ENCODE data around the gene NHERF1. TPM values are rescaled to one million over a fixed set of nuclear protein-coding genes. Genes with fewer than 3 reads are reported as not detected.

The NHERF1 gene
- total and polyA plus RNA-seq, 2 of the 8 experiments (the other 6 are each of a cell fraction or from before 2014, with no cell fraction given) = 92.9 to 99.2 TPM

DNA sequence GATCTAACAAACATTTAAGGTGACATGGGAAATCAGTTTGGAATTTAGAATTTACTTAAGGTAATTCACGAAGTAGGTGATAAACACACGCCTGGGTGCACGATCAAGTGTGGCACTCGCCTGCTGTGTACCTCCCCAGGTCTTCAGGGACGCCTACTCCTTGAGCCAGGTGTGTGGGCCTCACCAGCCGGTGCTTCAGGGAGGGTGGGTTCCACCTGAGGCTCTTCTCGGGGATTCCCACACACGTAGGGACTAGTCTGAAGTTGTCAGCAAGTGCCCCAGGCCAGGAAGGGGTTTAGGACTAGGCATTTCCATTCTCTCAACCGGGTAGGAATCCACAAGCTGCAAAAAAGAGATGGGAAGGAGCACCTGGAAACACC is 37.5 kb downstream of the NHERF1 start (continued):
- TF ChIP-seq, protein P1, sequence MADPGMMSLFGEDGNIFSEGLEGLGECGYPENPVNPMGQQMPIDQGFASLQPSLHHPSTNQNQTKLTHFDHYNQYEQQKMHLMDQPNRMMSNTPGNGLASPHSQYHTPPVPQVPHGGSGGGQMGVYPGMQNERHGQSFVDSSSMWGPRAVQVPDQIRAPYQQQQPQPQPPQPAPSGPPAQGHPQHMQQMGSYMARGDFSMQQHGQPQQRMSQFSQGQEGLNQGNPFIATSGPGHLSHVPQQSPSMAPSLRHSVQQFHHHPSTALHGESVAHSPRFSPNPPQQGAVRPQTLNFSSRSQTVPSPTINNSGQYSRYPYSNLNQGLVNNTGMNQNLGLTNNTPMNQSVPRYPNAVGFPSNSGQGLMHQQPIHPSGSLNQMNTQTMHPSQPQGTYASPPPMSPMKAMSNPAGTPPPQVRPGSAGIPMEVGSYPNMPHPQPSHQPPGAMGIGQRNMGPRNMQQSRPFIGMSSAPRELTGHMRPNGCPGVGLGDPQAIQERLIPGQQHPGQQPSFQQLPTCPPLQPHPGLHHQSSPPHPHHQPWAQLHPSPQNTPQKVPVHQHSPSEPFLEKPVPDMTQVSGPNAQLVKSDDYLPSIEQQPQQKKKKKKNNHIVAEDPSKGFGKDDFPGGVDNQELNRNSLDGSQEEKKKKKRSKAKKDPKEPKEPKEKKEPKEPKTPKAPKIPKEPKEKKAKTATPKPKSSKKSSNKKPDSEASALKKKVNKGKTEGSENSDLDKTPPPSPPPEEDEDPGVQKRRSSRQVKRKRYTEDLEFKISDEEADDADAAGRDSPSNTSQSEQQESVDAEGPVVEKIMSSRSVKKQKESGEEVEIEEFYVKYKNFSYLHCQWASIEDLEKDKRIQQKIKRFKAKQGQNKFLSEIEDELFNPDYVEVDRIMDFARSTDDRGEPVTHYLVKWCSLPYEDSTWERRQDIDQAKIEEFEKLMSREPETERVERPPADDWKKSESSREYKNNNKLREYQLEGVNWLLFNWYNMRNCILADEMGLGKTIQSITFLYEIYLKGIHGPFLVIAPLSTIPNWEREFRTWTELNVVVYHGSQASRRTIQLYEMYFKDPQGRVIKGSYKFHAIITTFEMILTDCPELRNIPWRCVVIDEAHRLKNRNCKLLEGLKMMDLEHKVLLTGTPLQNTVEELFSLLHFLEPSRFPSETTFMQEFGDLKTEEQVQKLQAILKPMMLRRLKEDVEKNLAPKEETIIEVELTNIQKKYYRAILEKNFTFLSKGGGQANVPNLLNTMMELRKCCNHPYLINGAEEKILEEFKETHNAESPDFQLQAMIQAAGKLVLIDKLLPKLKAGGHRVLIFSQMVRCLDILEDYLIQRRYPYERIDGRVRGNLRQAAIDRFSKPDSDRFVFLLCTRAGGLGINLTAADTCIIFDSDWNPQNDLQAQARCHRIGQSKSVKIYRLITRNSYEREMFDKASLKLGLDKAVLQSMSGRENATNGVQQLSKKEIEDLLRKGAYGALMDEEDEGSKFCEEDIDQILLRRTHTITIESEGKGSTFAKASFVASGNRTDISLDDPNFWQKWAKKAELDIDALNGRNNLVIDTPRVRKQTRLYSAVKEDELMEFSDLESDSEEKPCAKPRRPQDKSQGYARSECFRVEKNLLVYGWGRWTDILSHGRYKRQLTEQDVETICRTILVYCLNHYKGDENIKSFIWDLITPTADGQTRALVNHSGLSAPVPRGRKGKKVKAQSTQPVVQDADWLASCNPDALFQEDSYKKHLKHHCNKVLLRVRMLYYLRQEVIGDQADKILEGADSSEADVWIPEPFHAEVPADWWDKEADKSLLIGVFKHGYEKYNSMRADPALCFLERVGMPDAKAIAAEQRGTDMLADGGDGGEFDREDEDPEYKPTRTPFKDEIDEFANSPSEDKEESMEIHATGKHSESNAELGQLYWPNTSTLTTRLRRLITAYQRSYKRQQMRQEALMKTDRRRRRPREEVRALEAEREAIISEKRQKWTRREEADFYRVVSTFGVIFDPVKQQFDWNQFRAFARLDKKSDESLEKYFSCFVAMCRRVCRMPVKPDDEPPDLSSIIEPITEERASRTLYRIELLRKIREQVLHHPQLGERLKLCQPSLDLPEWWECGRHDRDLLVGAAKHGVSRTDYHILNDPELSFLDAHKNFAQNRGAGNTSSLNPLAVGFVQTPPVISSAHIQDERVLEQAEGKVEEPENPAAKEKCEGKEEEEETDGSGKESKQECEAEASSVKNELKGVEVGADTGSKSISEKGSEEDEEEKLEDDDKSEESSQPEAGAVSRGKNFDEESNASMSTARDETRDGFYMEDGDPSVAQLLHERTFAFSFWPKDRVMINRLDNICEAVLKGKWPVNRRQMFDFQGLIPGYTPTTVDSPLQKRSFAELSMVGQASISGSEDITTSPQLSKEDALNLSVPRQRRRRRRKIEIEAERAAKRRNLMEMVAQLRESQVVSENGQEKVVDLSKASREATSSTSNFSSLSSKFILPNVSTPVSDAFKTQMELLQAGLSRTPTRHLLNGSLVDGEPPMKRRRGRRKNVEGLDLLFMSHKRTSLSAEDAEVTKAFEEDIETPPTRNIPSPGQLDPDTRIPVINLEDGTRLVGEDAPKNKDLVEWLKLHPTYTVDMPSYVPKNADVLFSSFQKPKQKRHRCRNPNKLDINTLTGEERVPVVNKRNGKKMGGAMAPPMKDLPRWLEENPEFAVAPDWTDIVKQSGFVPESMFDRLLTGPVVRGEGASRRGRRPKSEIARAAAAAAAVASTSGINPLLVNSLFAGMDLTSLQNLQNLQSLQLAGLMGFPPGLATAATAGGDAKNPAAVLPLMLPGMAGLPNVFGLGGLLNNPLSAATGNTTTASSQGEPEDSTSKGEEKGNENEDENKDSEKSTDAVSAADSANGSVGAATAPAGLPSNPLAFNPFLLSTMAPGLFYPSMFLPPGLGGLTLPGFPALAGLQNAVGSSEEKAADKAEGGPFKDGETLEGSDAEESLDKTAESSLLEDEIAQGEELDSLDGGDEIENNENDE (IDR thresholded peaks at IDR 0.05; ENCODE audit: insufficient replicate concordance, low read length) = no peak
- no peak for TF ChIP-seq KDM1A (IDR thresholded peaks at IDR 0.05; ENCODE audit: borderline replicate concordance, low read length)
- TF ChIP-seq, protein P2, sequence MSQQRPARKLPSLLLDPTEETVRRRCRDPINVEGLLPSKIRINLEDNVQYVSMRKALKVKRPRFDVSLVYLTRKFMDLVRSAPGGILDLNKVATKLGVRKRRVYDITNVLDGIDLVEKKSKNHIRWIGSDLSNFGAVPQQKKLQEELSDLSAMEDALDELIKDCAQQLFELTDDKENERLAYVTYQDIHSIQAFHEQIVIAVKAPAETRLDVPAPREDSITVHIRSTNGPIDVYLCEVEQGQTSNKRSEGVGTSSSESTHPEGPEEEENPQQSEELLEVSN (IDR thresholded peaks at IDR 0.05) = no peak
- no peak for TF ChIP-seq TAF7 (optimal IDR thresholded peaks at IDR 0.05; ENCODE audit: borderline replicate concordance, low read depth, low read length)
- TF ChIP-seq SAP30 (IDR thresholded peaks at IDR 0.05; ENCODE audit: insufficient read depth, insufficient replicate concordance, low read length) = no peak
- TF ChIP-seq NRF1 (IDR thresholded peaks at IDR 0.05; ENCODE audit: low read depth, low read length) = no peak
- no peak for TF ChIP-seq SUZ12 (IDR thresholded peaks at IDR 0.05; ENCODE audit: low read length)
- TF ChIP-seq YY1 (IDR thresholded peaks at IDR 0.05; ENCODE audit: low read depth, low read length) = no peak

All from H1 (cell line).